HG03159 (cell line): ENCODE results near the gene MYOCD.
"Not testable (repeated sequence)": the region's sequence is repeated elsewhere in the genome, so short reads cannot be mapped to it uniquely, and the experiment has no call there.

Experiments used
- ATAC-seq: cut with Tn5 transposase; IDR thresholded peaks from one replicate; pipeline ENCODE4 v1.9.1; 2021; ENCODE audit warnings: mild to moderate bottlenecking, moderate library complexity; ENCODE audit not compliant: unreplicated experiment

The MYOCD gene

GRCh38 chr17:12665263-12666210 lies at the start of gene MYOCD:
TSS of gene MYOCD (plus strand) at chr17:12665890. CDS start at chr17:12666189, 299 bp downstream.
- no peak for ATAC-seq

GRCh38 chr17:12616161-12616560 lies 49.5 kb upstream of the MYOCD start:
- no peak for ATAC-seq

- no peak for ATAC-seq
These were observed 47.1 kb upstream of the MYOCD start for GRCh38 chr17:12618557-12618956.

GRCh38 chr17:12619459-12620199 lies 46.1 kb upstream of the MYOCD start:
- no peak for ATAC-seq

- ATAC-seq, result no peak
These were observed 45.4 kb upstream of the MYOCD start for GRCh38 chr17:12620200-12620720.

- ATAC-seq, result no peak
These were observed 43.0 kb upstream of the MYOCD start for GRCh38 chr17:12622726-12623125.

GRCh38 chr17:12623220-12623848 lies 42.4 kb upstream of the MYOCD start:
- ATAC-seq, result no peak

GRCh38 chr17:12624211-12624610 lies 41.5 kb upstream of the MYOCD start:
- no peak for ATAC-seq

GRCh38 chr17:12625092-12625491 lies 40.6 kb upstream of the MYOCD start:
- ATAC-seq, result no peak

- ATAC-seq, result no peak
These were observed 38.5 kb upstream of the MYOCD start for GRCh38 chr17:12627177-12627629.

- ATAC-seq, result no peak
These were observed 37.8 kb upstream of the MYOCD start for GRCh38 chr17:12627781-12628451.

- ATAC-seq, result no peak
These were observed 34.6 kb upstream of the MYOCD start for GRCh38 chr17:12631076-12631475.

- no peak for ATAC-seq
These were observed 32.9 kb upstream of the MYOCD start for GRCh38 chr17:12632785-12633184.

- no peak for ATAC-seq
These were observed 30.8 kb upstream of the MYOCD start for GRCh38 chr17:12634789-12635414.

GRCh38 chr17:12635996-12636395 lies 29.7 kb upstream of the MYOCD start:
- ATAC-seq, result not testable (repeated sequence)

- no peak for ATAC-seq
These were observed 28.7 kb upstream of the MYOCD start for GRCh38 chr17:12637015-12637414.

- ATAC-seq, result no peak
These were observed 27.7 kb upstream of the MYOCD start for GRCh38 chr17:12637745-12638651.

- ATAC-seq, result no peak
These were observed 25.3 kb upstream of the MYOCD start for GRCh38 chr17:12640364-12640763.

GRCh38 chr17:12641084-12641483 lies 24.6 kb upstream of the MYOCD start:
- no peak for ATAC-seq
